GM21367 (cell line): ENCODE measurements around the gene CPT1A.

Experiments
- ATAC-seq: cut with Tn5 transposase; IDR thresholded peaks from one replicate; pipeline ENCODE4 v1.9.1; 2021; ENCODE audit not compliant: unreplicated experiment

CPT1A gene

DNA sequence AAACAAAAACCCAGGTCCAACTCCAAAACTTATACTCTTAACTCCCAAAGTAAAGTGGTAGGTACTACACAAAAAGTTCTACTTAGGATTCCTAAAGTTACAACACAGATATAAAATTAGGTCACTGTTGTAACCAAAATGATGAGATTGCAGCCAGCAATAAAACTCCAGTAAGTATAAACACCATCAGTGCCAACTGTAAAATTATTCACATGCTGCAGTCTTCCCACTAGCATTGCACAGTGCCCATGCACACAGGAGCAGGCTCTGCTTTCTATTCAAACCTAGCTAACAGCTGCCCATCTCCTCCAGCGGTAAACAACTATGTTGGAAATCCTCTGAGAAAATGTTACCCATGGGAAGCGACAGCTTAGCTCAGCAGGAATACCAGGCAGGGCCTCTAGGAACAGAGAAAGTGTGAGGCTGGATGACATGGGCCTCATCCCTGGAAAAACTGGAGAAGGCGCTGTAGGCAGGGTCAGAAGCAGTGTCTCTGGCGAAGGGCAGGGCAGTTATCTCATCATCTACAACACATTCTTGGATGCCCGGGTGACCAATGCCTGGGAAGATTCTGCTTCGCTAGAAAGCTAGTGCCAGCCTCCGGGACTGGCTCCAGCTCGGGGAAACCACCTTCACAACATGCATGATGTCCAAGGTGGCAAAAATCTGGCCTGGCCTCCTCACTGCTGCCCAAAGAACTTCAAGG is 9.1 kb downstream of the CPT1A start:
- no peak for ATAC-seq

DNA sequence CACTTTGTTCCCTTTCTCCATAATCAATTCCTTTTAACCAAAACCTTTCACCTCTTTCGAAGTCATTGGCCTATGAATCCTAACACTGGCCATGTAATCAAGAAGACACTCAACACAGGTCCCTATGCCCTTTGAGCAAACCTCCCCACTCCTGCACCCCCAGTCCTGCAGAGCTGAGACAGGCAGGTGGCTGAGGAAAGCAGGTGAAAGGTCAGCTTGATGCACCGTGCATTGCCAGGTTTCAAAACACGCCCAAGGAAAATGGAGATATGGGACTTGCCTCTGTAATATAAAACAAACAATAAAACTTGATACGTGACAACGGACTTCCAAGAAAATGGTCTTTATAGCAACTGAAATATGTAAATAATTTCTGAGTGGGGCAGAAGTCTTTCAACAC is 10.6 kb downstream of the CPT1A start:
- no peak for ATAC-seq

DNA sequence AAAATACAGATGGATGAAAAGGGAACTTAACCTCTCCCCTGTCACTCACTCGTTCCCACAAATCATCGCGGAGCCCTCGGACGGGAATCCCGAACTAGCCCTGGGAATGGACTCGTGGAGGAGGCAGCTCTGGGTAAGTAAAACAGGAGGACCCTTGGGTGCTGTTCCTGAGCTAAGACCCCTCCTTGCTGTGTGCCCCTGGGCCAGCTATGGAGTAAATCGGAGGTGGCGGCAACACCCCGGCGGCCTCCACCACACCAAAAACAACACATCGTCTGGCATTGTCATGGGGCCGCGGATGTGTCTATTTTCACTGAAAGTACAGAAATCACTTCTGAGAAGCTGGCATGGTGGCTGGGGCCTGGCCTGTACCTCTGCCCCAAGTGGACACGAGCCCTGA is 12.1 kb downstream of the CPT1A start:
- ATAC-seq = no peak

DNA sequence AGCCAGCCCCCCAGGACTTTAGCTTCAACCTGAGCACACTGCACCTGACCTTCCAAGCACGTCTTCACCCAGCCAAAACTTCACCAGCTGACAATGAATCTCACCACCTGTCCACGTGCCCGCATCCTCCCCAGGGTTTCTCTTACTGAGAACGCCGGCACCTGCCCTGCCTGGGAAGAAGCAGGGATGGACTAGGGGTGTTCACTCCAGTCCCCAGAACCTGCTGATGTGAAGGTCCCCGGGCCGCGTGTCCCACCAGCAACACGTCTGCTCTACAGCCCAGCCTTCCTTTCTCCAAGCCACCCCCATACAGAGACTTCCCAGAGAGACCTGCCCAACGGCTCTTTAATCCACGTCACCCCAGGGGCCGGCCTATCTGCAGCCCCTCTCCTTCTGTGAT is 12.8 kb downstream of the CPT1A start:
- ATAC-seq = no peak

DNA sequence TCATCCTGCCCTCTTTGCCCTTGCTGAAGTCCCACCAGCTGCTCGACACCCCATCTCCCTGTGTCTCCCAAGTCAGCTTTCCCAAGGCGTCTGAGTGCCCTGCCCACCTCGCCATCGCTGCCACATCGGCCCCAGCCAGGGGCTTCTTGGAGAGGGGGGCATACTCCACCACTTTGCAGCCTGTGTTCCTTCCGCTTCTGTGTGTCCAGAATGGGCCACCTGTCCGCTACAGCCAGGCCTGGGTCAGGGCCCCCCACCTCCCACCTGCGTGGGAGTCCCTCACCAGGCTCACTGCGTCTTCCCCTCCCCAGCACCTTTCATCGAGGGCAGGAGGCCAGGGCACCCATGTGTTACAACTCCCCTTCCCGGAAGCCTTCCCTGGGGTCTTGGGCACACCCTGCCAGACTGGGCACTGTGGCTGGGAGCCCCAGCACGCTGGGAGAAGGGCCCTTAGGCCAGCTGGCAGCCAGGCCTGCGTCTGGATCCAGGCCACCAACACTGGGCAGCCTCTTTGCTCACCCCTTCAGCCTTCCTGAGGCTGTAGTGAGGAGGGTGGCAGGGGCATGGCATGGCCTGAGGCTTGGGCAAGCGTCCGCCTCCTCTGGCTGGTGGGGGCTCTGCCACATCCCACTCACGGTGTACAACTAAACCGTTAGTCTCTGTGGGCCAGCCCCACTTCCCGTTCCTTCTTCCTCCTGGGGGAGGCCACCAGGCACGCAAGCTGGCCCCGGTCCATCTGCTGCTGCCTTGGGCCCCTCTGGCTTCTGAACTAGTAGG is 13.4 kb downstream of the CPT1A start:
- ATAC-seq = no peak

DNA sequence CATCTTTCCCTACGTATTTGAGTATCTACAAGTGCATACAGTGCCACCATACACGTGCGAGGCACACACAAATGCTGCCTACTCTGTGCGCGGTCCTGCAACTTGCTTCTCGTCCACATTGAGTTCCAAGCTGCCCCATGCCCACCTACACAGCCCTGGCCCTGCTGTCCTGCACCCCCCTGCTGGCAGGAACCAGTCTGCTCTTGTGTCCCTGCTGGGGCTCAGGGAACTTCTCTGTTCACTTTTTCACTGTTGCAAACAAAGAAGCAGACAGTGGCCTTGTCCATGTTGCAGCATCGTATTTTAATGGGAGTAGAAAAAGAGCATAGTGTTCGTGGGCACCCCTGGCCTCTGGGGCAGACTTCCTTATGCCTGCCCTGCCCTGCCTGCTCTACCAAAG is 14.0 kb downstream of the CPT1A start:
- no peak for ATAC-seq

DNA sequence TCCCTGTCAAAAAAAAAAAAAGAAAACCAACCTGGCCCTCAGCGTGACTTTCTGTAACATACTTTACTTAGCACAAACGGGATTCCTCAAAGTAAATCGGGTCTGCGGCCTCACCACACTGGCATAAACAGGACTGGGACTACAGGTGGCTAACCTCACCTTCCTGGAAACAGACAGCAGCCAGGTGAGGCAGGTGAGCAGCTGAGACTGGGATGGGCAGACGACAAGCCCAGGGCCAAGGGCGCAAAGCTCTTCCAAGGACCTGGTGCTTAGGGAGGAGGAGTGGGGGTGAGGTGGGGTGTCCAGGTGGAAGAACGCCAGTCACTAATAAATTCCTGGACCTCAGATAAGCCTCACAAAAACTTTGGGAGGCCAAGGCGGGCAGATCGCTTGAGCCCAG is 15.0 kb downstream of the CPT1A start:
- ATAC-seq = no peak

DNA sequence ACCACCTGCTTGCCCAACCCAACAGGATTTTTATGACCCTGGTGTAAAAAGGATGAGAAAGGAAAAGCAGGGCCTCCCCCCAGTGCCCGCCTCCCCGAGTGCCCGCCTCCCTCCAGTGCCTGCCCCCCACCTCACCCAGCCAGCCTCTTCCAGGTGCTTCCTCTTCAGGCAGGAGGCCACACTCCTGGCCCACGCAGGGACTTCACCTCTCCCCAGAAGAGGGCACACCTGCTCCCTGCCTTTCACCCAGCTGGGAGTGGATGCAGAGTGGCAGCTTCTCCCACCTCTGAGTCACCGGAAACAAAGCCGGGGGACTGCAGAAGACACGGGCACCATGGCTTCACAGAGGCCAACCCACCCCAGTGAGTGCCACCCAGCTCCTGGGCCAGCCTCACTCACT is 16.1 kb downstream of the CPT1A start:
- ATAC-seq = no peak

DNA sequence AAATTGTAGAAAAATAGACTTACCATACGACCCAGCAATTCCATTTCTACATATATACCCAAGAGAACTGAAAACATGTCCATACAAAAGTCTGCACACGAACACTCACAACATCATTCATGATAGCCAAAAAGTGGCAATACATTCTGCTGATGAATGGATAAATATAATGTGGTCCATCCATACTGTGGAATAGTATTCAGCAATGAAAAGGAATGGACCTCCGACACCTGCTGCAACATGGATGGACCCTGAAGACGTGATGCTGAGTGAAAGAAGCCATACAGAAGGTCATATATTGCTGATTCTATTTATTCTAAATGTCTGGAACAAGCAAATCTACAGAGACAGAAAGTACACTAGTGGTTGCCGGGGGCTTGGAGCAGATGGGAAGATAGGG is 19.2 kb downstream of the CPT1A start:
- ATAC-seq = no peak

DNA sequence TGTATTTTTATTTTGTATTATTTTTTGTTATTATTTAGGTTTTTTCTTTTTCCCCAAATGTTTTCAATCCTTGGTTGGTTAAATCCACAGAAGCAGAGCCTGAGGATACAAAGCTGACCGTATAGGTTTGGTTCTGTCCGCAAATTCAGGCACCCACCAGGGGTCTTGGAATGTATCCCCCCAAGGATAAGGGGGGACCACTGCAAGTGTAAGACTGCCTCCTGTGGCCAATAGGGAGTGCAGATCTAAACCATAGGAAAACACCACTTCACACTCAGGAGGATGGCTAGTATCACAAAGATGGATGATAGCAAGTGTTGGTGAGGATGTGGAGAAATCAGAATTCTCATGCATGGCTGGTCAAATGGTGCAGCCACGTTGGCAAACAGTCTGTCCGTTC is 20.0 kb downstream of the CPT1A start:
- ATAC-seq = no peak

DNA sequence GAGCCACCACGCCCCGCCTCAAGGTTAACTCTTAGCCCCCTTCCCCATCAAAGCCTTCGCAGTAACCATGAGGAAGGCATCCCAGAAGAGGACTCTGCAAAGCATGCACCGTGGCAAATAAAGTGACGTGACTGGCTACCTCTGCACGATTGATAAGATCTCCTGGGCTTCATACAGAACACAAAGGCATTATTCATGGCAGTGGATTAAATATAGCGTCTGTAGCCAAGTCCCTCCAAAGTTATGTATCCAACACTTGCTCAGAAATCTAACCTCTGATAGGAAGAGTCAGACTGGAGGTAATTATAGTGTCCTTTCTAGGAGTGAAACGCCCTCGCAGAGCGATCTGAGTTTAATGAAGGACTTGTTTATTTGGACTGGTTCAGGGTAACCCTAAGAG is 22.4 kb downstream of the CPT1A start:
- no peak for ATAC-seq

DNA sequence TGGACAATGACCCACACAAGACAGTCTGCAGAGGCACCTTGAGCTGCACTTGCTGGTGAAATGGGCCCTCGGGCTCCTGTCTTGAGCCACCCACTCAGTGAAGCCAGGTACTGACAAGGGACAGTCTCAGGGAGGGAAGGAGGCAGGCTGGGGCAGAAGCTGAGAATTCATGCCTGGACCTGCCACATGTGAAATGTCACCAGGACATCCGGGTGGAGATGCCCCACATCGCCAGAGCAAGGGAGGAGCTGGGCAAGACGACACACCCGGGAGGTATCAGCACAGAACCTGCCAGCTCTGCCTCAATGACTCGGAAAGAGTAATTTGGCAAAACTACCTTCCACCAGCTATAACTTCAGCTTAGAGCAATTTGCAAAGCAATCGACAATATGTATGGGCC is 23.5 kb downstream of the CPT1A start:
- no peak for ATAC-seq

DNA sequence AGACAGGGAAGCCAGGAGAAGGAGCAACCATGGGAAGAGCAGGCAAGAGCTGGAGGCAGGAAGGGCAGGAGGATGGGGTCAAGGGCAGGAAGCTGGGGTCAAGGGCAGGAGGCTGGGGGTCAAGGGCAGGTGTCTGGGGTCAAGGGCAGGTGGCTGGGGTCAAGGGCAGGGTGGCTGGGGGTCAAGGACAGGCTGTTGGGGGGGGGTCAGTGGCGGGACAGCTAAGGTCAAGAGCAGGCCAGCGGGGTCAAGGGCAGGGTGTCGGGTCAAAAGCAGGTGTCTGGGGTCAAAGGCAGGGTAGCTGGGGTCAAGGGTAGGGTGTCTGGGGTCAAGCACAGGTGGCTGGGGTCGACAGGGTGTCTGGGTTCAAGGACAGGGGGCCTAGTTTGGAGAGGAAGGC is 24.2 kb downstream of the CPT1A start:
- ATAC-seq = no peak

DNA sequence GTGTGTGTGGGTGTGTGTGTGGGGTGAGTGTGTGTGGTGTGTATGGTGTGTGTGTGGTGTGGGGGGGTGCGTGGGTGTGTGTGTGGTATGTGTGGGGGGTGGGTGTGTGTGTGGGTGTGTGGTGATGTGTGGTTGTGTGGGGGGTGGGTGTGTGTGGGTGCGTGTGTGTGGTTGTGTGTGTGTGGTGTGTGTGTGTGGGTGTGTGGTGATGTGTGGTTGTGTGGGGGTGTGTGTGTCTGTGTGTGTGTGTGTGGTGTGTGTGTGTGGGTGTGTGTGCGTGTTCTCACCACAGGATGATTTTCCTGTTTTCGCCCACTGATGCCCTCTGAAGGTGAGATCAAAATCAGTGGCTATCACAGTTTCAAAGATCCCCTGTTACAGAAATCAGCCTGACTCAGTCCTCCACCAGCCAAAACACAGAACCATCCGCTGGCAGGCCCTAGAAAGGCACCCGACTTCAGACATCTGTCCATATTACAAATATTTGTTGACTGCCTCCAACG is 24.7 kb downstream of the CPT1A start:
- ATAC-seq = no peak

DNA sequence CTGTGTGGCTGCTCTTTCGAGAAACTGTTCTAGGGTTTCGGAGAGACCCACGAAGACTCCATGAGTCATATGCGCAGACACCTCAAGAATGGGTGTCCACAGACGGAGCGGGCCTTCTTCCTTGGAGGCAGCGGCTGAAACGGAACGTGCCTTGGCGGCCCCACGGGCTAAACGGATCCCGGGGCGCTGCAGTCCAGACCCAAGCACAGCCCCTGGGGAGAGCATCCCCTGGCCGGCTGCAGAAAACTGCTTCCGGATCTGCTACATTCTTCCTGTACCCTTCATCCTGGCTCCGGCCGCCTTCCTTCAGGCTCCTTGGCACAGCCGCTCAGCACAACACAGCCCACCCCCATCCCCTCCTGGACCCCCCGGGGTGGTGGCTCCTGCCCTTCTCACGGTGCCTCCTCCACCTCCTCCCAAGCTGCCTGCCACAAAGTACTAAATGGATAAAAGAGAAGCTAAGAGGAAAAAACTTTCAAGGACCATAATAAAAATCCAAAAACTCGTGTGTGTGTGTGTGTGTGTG is 25.4 kb downstream of the CPT1A start:
- no peak for ATAC-seq

DNA sequence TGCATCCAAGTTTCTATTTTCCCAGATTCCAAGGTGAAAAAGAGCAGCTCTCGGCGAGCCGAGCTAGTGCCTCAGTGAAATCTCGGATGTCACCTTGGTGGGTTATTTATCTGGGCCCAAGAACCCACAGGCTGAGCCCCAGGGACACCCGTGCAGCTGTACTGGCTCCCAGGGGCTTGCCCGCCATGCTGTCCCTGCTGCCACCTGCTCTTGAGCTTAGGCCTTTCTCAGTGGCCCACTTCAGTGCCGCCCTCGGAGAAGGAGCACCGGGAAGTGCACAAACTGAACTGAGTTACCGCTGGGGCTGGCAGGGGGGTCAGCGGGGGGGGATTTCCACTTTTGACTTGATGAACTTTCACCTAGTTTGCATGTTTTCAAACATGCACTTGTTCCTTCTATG is 27.9 kb downstream of the CPT1A start:
- no peak for ATAC-seq

DNA sequence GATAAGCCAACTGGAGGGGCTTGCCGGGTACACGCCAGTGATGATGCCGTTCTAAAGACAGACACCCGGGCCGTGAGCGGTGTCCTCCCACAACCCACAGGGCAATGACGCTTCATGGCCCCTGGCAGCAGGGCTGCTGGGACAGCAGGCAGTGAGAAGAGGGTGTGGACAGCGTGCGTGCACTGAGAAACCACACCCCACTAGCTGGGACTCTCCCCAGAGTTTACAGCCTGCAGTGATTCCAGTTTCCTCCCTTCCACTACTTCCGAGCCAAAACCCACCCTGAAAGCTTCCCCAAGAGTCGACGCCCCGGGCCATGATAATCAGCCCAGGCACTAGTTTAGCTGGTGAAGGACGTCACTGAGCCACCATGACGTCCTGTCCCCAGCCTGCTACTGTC is 29.2 kb downstream of the CPT1A start:
- no peak for ATAC-seq

DNA sequence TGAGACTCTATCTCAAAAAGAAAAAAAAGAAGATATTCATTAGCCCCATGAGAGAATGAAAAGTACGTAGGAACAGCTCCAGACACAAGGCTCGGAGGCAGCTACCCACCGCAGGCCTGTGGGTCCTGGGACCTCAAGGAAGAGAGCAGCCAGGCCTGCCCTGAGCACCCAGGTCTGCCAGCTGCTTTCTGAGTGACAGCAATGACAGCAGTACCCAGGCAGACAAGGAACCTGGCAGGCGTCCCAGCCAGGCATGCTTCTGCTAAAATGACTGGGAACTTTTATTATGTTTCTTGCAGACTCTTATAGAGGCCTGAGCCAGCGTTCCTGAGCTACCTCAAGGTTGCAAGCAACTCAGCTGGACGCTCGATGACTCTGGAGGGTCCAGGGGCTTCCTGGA is 31.6 kb downstream of the CPT1A start:
- ATAC-seq = no peak

DNA sequence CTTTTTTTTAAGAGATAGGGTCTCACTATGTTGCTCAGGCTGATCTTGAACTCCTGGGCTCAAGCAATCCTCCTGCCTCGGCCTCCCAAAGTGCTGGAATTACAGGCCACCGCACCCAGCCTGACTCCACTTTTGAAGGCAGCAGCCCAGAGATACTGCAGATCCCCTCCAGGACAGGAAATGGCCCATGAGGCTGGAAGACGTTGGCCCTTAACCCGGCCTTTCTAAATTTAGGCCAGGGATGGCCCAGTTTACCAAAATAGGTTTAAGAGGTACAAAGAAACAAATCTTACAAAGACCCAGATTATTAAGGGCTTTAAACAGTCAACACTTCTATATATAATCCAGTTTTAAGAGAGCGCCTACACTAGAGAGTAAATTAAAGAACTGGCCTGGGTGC is 32.2 kb downstream of the CPT1A start:
- ATAC-seq = no peak

DNA sequence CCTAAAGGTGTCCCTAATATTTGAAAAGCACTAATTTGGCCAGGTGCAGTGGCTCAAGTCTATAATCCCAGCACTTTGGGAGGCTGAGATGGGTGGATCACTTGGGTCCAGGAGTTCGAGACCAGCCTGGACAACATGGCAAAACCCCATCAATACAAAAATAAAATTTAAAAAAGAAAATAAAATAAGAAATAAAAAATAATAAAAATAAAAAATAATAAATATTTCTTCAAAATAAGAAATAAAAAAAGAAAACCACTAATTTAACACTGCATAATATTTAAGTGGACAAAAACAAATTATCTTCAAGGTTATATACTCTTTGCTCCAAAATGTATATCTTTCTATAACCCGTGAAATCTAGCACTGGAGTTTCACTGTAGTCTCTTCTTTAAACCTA is 32.9 kb downstream of the CPT1A start:
- no peak for ATAC-seq

DNA sequence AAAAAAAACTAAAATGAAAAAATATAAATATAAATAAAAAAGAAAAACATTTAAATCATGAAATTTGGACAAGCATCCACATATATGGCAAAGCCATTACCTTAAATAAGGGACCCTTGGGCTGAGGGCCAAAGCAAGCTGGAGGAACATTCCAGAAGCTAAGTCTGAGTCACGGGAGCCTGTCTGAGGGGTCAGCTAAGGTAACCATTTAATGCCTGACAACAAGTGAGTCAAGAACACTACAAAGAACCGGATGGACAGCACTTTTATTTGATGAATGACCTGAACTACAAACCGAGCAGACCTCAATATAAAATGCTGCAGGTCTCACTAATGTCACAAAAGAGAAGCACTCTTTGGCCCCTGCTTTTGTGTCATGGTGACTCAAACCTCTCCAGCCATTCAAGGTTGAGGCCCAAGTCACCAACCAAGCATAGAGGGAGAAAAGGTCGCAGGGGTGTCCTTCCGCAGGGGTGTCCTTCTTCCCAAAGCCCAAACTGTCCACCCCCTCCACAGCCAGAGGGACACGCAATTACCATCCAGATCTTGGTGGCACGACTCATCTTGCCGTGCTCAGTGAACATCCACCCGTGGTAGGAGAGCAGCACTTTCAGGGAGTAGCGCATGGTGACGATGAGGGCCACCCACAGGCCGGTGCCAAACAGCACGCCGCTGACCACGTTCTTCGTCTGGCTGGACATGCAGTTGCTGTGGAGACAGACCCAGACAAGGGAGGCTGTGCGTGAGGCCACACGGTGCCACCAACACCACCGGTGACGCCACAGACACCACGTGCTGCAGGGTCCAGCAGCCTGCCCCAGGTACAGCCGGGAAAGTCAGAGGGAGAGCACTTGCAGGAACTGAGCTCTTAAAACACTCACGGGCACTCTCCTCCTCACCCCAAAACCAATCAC is 34.5 kb downstream of the CPT1A start:
- no peak for ATAC-seq
